NOMO-1 treated with DMSO at 0.1 percent for 48 hours (cell line): Measurements from ENCODE around the gene SMIM14.
"Not testable (repeated sequence)": the region's sequence is repeated elsewhere in the genome, so short reads cannot be mapped to it uniquely, and the experiment has no call there.

Experiments
- DNase-seq: peaks from one replicate; lab custom pipeline; 2025; ENCODE audit not compliant: unreplicated experiment; lab: John Stamatoyannopoulos, UW

The SMIM14 gene

GRCh38 chr4:39541987-39542610 is 96.6 kb downstream of the SMIM14 start:
- no peak for DNase-seq

- DNase-seq, result no peak
These were observed 99.5 kb downstream of the SMIM14 start for GRCh38 chr4:39539089-39539611.

- no peak for DNase-seq
These were observed 105.1 kb downstream of the SMIM14 start for GRCh38 chr4:39533541-39533940.

GRCh38 chr4:39532237-39532636 is 106.4 kb downstream of the SMIM14 start:
- DNase-seq, result not testable (repeated sequence)

- DNase-seq, result no peak
These were observed 108.0 kb downstream of the SMIM14 start for GRCh38 chr4:39530682-39531081.

- no peak for DNase-seq
These were observed 109.1 kb downstream of the SMIM14 start for GRCh38 chr4:39529534-39529933.

GRCh38 chr4:39528061-39528465 is 110.6 kb downstream of the SMIM14 start:
- peak; percentile 45 for DNase-seq

GRCh38 chr4:39527296-39528060 is 111.2 kb downstream of the SMIM14 start, which contains the start of gene UGDH:
Gene UGDH, minus strand, starts transcription at chr4:39527439. Its CDS starts 5,927 bp downstream, at chr4:39521512.
- peak; percentile 96 for DNase-seq

- no peak for DNase-seq
These were observed 111.8 kb downstream of the SMIM14 start for GRCh38 chr4:39526765-39527295.

GRCh38 chr4:39525822-39526690 is 112.6 kb downstream of the SMIM14 start:
- DNase-seq, result no peak

GRCh38 chr4:39524161-39524957 is 114.3 kb downstream of the SMIM14 start:
- no peak for DNase-seq

- no peak for DNase-seq
These were observed 116.6 kb downstream of the SMIM14 start for GRCh38 chr4:39522068-39522467.

- no peak for DNase-seq
These were observed 117.3 kb downstream of the SMIM14 start for GRCh38 chr4:39521253-39521919.

GRCh38 chr4:39518484-39518883 is 120.2 kb downstream of the SMIM14 start:
- no peak for DNase-seq

- DNase-seq, result no peak
These were observed 122.2 kb downstream of the SMIM14 start for GRCh38 chr4:39516407-39516966.

- not testable (repeated sequence) for DNase-seq
These were observed 122.8 kb downstream of the SMIM14 start for GRCh38 chr4:39515669-39516401.

GRCh38 chr4:39514888-39515401 is 123.7 kb downstream of the SMIM14 start:
- no peak for DNase-seq

GRCh38 chr4:39514266-39514665 is 124.4 kb downstream of the SMIM14 start:
- DNase-seq, result not testable (repeated sequence)
